ENCODE results near the gene INPP5E.

DNA sequence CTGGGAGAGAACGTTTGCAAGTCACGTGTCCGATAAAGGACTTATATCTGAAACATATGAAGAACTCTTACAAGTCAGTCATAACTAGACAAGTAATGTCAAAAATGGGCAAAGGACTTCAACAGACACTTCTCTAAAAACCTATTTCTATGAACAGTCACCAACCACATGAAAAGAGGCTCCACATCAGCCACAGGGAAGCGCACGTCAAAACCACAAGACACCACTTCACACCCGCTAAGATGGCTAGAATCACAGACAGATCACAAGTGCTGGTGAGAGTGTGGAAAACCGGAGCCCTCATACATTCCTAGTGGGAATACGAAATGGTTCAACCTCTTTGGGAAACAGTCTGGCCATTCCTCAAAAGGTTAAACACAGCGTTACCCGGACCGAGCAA, 54.6 kb downstream of the INPP5E start:
- TF ChIP-seq, protein P1, sequence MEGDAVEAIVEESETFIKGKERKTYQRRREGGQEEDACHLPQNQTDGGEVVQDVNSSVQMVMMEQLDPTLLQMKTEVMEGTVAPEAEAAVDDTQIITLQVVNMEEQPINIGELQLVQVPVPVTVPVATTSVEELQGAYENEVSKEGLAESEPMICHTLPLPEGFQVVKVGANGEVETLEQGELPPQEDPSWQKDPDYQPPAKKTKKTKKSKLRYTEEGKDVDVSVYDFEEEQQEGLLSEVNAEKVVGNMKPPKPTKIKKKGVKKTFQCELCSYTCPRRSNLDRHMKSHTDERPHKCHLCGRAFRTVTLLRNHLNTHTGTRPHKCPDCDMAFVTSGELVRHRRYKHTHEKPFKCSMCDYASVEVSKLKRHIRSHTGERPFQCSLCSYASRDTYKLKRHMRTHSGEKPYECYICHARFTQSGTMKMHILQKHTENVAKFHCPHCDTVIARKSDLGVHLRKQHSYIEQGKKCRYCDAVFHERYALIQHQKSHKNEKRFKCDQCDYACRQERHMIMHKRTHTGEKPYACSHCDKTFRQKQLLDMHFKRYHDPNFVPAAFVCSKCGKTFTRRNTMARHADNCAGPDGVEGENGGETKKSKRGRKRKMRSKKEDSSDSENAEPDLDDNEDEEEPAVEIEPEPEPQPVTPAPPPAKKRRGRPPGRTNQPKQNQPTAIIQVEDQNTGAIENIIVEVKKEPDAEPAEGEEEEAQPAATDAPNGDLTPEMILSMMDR (IDR thresholded peaks at IDR 0.05), result no peak
- TF ChIP-seq POLR2A (IDR thresholded peaks at IDR 0.05), result no peak

All from heart left ventricle (tissue), 13 donors.